Measurements from ENCODE around the gene MADCAM1. TPM values are rescaled to one million over a fixed set of nuclear protein-coding genes. Genes with fewer than 3 reads are reported as not detected.

MADCAM1 gene
- total RNA-seq, 1 donor from 2014 or later, result 0.98 TPM

- Mint-ChIP-seq H3K9me3 (peaks cover 3% of the 10 kb centered on the region), H3K4me1 (peaks cover 6% of the 10 kb centered on the region), H3K27me3 (ENCODE audit: low read depth) (peaks cover 36% of the 10 kb centered on the region), H3K4me3 (no peak overlapping the region), H3K27ac (no peak overlapping the region), H3K36me3 (no peaks in the 10 kb centered on the region)
- TF ChIP-seq CTCF (IDR thresholded peaks at IDR 0.05; ENCODE audit: unreplicated experiment), result no peak
- no peak for DNase-seq (ENCODE audit: low spot score in 2 of 2, unreplicated experiment in 2 of 2)
Observed at GRCh38 chr19:495081-495401, 1.2 kb upstream of the MADCAM1 start.

- DNase-seq (ENCODE audit: low spot score in 2 of 2, unreplicated experiment in 2 of 2), result peak in 1 of 2 experiments; percentile 66
- Mint-ChIP-seq H3K4me1 (peaks cover 3% of the 10 kb centered on the region), H3K9me3 (peaks cover 3% of the 10 kb centered on the region), H3K4me3 (no peak overlapping the region), H3K27ac (no peak overlapping the region), H3K27me3 (ENCODE audit: low read depth) (peaks cover 41% of the 10 kb centered on the region), H3K36me3 (no peaks in the 10 kb centered on the region)
- TF ChIP-seq CTCF (IDR thresholded peaks at IDR 0.05; ENCODE audit: unreplicated experiment), result peak; percentile 83
Observed at GRCh38 chr19:495402-496111, 729 bp upstream of the MADCAM1 start.

GRCh38 chr19:496986-497385 lies 700 bp downstream of the MADCAM1 start:
- Mint-ChIP-seq H3K9me3 (peaks cover 3% of the 10 kb centered on the region), H3K36me3 (no peaks in the 10 kb centered on the region), H3K27me3 (ENCODE audit: low read depth) (peaks cover 45% of the 10 kb centered on the region), H3K27ac (no peak overlapping the region), H3K4me3 (no peak overlapping the region), H3K4me1 (peaks cover 3% of the 10 kb centered on the region)
- no peak for DNase-seq (ENCODE audit: low spot score in 2 of 2, unreplicated experiment in 2 of 2)
- no peak for TF ChIP-seq CTCF (IDR thresholded peaks at IDR 0.05; ENCODE audit: unreplicated experiment)

DNA sequence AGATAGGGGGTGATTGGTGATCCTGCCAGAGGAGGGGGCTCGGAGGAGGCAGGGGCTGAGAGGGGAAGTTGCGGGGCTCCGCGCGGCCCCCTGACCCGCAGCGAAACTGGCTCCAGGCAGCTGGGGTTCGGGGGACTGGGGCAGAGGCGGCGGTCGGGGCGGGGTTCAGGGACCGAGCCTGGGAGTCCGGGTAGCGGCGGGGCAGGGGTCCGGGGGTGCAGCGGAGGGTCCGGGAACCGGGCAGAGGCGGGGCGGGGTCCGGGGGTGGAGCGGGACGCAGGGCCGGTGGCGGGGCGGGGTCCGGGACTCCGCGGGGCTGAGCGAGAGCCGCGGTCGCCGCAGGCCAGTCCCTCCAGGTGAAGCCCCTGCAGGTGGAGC lies 1.2 kb downstream of the MADCAM1 start:
- H3K4me3 Mint-ChIP-seq, result no peak overlapping the region
- H3K9me3 Mint-ChIP-seq, result peaks cover 3% of the 10 kb centered on the region
- H3K27me3 Mint-ChIP-seq (ENCODE audit: low read depth), result peaks cover 47% of the 10 kb centered on the region
- no peak for TF ChIP-seq CTCF (IDR thresholded peaks at IDR 0.05; ENCODE audit: unreplicated experiment)
- H3K4me1 Mint-ChIP-seq, result peaks cover 3% of the 10 kb centered on the region
- no peak for DNase-seq (ENCODE audit: low spot score in 2 of 2, unreplicated experiment in 2 of 2)
- H3K36me3 Mint-ChIP-seq, result no peaks in the 10 kb centered on the region
- no peak overlapping the region for H3K27ac Mint-ChIP-seq

- H3K4me1 Mint-ChIP-seq, result peaks cover 3% of the 10 kb centered on the region
- H3K9me3 Mint-ChIP-seq, result peaks cover under 1% of the 10 kb centered on the region
- H3K27me3 Mint-ChIP-seq (ENCODE audit: low read depth), result peaks cover 48% of the 10 kb centered on the region
- H3K36me3 Mint-ChIP-seq, result no peaks in the 10 kb centered on the region
- H3K27ac Mint-ChIP-seq, result no peak overlapping the region
- TF ChIP-seq CTCF (IDR thresholded peaks at IDR 0.05; ENCODE audit: unreplicated experiment), result no peak
- no peak for DNase-seq (ENCODE audit: low spot score in 2 of 2, unreplicated experiment in 2 of 2)
- no peak overlapping the region for H3K4me3 Mint-ChIP-seq
Observed at GRCh38 chr19:497869-498510, 1.7 kb downstream of the MADCAM1 start.
